NCI-H2227 treated with DMSO at 0.1 percent for 48 hours (cell line): ENCODE data around the gene PSMD3.

Source experiments
- DNase-seq: peaks from one replicate; lab custom pipeline; 2025; lab: John Stamatoyannopoulos, UW

The PSMD3 gene

GRCh38 chr17:39960524-39961041 is 20.0 kb upstream of the PSMD3 start:
- DNase-seq: no peak

GRCh38 chr17:39962642-39963220 is 17.9 kb upstream of the PSMD3 start, which contains the start of gene GSDMA:
Gene GSDMA (plus strand): TSS chr17:39963004. CDS start chr17:39965688, 2,684 bp downstream.
- no peak for DNase-seq

GRCh38 chr17:39963829-39964228 is 16.8 kb upstream of the PSMD3 start:
- no peak for DNase-seq

DNA sequence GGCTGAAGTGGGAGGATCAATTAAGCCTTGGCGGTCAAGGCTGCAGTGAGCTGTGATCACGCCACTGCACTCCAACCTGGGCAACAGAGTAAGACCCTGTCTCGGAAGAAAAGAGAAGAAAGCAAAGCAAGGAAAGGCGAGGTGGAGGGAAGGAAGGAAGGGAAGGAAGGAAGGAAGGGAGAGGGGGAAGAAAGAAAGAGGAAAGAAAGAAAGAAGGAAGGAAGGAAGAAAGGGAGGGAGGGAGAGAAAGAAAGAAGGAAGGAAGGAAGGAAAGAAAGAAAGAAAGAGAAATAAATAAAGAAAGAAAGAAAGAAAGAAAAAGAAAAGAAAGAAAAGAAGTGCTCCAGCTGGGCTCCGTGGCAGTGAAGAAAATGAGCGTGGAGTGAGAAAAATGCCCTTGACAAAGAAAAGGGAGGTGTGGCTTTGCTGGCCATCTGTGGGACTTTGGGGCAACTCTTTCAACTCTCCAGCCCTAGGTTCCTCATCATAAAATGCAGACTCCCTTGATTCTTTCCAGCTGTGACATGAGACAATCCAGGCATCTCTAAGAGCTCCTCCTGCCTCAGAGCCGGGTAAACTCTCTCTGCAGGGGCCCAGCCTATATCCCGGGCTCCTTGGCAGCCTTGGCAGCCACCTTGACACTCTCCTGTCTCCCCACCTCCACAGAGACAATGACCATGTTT is 15.4 kb upstream of the PSMD3 start:
- DNase-seq: no peak

DNA sequence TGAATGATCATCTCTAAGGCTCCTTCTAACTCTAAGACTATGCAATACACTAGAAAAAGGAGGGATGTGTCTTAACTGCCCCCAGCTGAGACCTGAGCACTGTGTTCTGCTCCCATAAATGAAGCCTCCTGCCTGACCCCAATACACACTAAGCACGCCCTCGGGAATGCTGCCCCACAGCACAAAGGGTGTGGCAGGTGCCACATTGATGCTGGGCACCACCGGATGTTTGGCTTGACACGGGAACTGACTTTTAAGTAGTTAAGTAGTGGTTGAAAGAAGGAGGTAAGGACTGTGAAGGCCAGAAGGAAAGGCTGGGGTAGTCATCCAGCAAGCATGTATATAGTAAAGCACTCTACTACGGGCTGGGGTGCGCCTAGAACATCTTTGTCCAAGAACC is 13.8 kb upstream of the PSMD3 start:
- no peak for DNase-seq

- DNase-seq: no peak
These were observed 11.8 kb upstream of the PSMD3 start for GRCh38 chr17:39968761-39969160.

DNA sequence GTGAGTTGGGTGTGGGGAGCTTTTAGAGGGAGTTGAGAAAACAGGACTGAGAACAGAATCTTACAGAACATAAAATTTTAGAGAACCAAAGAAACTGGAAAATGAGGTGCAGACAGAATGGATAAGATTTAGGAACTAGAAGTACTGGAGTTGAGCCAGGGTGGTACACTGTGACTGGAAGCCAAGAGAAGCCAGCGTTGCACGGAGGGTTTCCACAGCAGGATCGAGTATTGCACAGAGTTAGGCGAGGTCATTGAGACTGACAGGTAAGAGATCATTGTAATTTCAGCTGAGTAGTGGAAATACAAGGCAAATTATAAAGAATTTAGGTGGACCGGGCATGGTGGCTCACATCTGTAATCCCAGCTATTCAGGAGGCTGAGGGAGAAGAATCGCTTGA is 11.2 kb upstream of the PSMD3 start:
- no peak for DNase-seq

DNA sequence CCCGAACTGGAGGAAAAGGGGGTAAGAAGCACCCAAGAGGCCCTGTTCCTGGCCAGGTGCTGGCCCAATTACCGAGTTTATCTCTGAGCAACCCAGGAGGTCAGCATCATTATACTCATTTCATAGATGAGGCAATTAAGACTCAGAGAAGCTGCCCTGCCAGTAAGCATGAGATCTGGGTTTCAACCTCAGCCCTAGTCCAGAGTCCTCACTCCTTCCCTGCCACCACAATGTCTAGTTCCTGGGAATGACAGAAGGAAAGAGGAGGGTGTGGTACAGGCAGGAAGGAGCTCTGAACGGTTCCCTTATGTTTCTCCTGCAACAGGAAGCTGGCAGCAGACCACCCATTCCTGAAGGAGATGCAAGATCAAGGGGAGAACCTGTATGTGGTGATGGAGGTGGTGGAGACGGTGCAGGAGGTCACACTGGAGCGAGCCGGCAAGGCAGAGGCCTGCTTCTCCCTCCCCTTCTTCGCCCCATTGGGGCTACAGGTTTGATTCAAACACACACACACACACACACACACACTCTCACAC is 10.4 kb upstream of the PSMD3 start:
- DNase-seq: no peak

- no peak for DNase-seq
These were observed 9.5 kb upstream of the PSMD3 start for GRCh38 chr17:39971076-39971603.

- DNase-seq: no peak
These were observed 8.3 kb upstream of the PSMD3 start for GRCh38 chr17:39972271-39972670.

- DNase-seq: no peak
These were observed 7.1 kb upstream of the PSMD3 start for GRCh38 chr17:39973496-39973895.

DNA sequence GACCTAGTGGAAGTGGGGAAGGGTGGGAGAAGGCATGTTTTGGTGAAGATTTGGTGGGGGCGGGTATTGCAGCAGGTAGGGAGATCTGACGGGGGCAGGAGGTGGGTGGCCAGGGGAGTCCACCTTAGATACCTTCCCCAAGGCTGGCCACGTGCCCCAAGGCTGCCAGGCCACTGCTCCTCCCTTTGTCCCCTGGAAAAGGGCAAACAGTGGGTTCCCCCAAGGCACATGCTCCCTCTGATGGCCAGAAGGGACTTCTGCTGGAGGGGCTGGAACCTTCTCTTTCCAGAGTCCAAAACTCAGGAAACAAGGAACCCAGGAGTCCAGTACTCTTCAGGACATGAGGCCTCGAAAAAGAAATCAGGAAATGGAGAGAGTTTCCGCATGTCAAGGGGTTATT is 6.2 kb upstream of the PSMD3 start:
- DNase-seq: no peak

DNA sequence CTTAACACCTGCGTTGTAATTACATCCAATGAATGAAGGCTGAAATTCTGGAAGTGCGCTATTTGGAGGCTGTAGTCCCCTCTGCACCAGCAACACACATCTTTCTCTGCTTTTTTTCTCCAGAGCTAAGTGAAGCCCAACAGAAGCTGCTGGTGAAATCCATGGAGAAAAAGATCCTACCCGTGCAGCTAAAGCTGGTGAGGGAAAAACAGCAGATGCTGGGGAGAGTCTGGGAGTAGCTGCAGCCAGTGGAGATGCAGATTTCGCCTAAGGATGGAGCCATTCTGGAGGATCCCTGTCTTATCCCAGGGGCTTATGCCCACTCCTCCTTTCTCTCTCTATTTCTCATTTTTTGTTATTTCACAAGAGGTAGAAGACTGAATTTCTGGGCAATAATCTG is 4.8 kb upstream of the PSMD3 start:
- no peak for DNase-seq

GRCh38 chr17:39979016-39979670 is 1.5 kb upstream of the PSMD3 start:
- DNase-seq: no peak

DNA sequence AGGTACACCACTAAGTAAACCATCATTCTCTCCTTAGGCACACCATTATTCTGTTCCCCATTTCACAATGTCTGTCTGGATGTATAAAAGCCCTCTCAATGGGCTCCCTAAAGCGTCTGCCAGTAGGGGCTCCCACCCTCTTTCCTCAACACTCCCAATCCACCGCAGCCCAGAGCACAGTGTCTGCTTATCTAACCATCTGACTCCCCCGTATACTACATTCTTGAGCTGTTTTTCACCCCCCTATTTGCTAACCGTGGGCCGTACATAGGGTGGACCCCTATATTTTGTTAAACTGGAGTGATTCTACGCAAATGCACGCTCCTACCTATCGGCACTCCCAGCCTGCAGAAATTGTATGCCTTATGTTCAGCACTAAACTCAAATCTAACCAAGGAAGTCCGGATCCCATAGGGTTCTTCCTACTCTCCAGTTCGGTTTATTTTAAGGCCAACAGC is 685 bp upstream of the PSMD3 start:
- DNase-seq: peak; percentile 74

GRCh38 chr17:39981207-39981741 is 667 bp downstream of the PSMD3 start:
- no peak for DNase-seq

GRCh38 chr17:39981766-39982375 is 1.3 kb downstream of the PSMD3 start:
- no peak for DNase-seq

- no peak for DNase-seq
These were observed 7.7 kb downstream of the PSMD3 start for GRCh38 chr17:39988206-39988810.

DNA sequence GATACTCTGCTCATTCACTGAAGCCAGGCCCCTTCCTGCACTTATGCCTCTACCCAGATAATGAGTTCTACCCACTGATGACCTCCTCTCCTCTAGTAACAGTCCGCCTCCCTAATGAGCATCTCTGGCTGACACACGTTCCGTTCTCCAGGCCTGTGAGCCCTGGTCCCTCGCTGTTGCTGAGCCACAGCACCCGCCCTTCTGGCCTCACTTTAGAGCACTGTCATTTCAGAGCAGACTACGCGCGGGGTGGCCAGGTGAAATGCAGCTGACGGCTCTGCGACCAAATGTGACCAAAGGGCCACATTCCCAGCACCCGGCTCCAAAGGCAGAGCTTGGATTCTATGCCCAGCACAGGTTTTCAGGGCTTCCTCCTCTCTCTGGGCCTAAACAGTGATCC is 13.8 kb downstream of the PSMD3 start:
- DNase-seq: no peak

DNA sequence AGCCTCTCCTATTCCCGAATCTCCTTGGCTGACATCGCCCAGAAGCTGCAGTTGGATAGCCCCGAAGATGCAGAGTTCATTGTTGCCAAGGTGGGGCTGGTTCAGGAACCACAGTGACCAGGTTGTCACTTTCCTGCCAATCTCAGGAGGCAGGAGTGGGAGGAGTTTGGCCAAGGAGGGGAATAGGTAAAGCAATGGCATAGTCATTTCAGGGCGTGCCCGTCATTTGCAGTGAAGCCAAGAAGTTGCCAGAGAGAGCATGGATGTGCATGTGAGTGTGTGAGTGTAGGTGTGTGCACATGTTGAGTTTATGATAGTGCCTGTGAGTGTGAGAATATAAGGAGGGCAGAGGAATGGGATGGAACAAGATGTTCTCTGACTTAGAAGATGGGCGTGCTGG is 14.8 kb downstream of the PSMD3 start:
- DNase-seq: no peak

GRCh38 chr17:39996162-39996561 is 15.6 kb downstream of the PSMD3 start:
- no peak for DNase-seq
